GM19099 (cell line): ENCODE data around the gene AAMP.

Experiments
- POLR2A ChIP-seq: IDR thresholded peaks from 3 replicates; pipeline ENCODE4 v1.6.1; 2011; ENCODE audit warnings: low read depth; ENCODE audit not compliant: insufficient read length; ENCODE audit errors: extremely low read depth

AAMP gene

GRCh38 chr2:218252509-218253231, 17.3 kb downstream of the AAMP start:
- TF ChIP-seq POLR2A = no peak

GRCh38 chr2:218249691-218250090, 20.2 kb downstream of the AAMP start:
- TF ChIP-seq POLR2A = no peak

GRCh38 chr2:218245214-218245613, 24.7 kb downstream of the AAMP start:
- TF ChIP-seq POLR2A = no peak

DNA sequence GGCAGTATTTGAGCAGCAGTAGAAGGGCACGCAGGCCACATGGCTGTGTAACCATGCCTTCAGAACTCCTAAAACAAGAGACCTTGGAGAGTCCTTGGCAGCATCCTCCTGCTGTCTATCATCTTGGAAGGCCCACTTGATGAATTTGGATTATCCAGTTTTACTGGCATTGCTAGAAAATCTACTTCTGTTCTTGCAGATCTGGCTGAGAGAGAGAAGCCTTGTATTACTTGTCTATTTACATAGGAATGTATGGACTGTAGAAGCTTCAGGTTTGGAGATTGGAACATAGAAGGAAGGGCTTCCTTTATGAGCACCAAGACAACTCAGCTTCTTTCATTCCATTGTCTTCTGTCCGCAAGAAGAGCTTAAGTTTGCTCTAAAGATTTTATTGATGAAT, 25.3 kb downstream of the AAMP start:
- TF ChIP-seq POLR2A = no peak

GRCh38 chr2:218244204-218244603, 25.7 kb downstream of the AAMP start:
- TF ChIP-seq POLR2A = no peak

GRCh38 chr2:218238887-218239286, 31.1 kb downstream of the AAMP start:
- TF ChIP-seq POLR2A = no peak

DNA sequence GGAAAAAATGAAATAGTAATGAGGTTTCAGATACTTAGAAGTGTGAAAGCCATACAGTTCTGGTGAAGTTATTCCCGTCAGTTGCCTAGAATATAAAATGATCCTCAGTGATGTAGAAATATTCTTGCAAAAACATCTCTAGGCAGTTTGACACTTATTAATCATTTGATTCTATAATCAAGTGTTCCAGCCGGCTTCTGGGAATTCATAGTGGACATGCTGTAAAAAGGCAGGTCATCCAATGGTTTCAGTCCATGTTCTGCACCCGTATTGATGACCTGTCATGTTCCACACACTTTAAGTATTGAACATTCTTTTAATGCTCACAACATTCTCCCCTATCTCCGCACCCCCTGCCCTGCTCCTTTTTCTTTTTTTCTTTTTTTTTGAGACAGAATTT, 33.1 kb downstream of the AAMP start:
- no peak for TF ChIP-seq POLR2A

DNA sequence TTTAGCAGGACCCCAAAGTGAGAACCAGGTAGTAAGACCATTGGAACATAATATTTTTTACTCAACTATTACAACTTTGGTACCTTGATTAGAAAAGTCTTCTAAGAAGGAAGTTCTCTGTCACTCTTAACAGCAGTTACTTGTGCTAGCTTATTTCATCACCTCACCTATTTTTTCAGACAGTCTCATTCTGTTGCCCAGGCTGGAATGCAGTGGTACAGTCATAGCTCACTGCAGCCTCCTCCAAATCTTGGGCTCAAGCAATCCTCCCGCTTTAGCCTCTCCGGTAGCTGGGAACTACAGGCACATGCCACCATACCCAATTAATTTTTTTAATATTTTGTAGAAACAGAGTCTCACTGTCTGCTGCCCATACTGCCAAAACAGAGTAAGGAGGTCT, 34.9 kb downstream of the AAMP start:
- TF ChIP-seq POLR2A = no peak

- TF ChIP-seq POLR2A = no peak
Observed at GRCh38 chr2:218234521-218234920, 35.4 kb downstream of the AAMP start.

GRCh38 chr2:218233543-218233942, 36.4 kb downstream of the AAMP start:
- TF ChIP-seq POLR2A = no peak

- TF ChIP-seq POLR2A = no peak
Observed at GRCh38 chr2:218230882-218231281, 39.1 kb downstream of the AAMP start.

GRCh38 chr2:218229851-218230250, 40.1 kb downstream of the AAMP start:
- no peak for TF ChIP-seq POLR2A

DNA sequence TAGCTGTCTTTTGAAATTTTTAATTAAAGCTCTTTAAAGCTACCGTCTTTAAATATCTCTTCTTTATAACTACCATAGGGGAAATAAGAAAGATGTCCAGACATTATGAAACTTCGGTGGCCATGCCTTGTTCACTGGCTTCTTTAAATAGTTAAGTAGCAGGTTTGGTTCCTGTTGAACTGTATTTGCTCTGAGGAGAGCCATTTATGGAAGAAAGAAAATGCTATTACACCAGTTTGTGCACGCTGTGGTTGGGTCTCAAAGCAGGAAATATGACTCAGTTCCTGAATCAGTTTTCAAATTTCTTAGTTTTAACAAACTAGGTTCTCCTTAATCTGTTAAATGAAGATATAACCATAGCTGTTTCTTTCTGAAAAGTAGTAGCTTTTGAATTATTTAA, 40.7 kb downstream of the AAMP start:
- no peak for TF ChIP-seq POLR2A

GRCh38 chr2:218228366-218229090, 41.4 kb downstream of the AAMP start:
- TF ChIP-seq POLR2A = no peak

DNA sequence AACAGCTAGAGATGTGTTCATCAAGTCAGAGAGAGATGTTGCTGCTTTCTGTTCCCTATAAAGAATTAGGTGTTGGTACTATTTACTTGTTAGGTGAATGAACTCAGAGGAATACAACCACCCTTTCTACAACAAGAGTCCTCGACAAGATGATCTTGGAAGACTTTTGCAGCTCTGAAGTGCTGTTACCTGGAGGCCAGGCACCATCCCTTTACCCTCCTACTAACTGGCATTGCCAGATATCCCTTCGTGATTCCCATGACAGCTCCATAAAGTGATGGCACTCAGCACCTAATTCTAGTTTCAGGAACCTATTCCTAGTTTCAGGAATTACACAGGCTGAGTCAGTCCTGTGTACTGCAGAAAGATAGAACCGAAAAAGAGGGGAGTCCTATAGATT, 43.0 kb downstream of the AAMP start:
- TF ChIP-seq POLR2A = no peak

DNA sequence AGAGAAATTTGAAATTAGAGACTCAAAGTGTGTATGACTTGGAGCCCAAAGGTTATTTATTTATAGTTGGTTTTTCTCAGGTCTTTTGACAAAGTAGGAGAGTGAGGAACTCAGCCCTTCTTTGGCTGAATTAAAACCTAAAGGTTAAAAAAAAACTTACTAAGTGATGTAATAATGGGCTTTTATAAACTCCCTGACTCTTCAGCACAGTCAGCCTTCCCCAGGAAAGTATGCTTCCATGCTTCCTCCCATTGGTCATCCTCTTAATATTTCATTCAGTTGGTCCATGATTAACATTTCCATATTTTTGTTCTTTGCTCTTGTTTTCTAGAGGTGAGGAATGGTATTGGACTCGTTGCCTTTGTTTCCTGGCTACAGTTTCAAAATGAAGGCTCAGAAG, 45.8 kb downstream of the AAMP start:
- no peak for TF ChIP-seq POLR2A
